Esophagus squamous epithelium (tissue), 4 donors: Measurements from ENCODE around the gene LRP10.

Experiments used
- CTCF ChIP-seq, 6 experiments: fragments of 450-650 bp in 4 of 6; fragments of 200-600 bp in 2 of 6; sonication (generic) in 2 of 6; IDR thresholded peaks; one replicate each; pipeline ENCODE4 v1.5.1; 2016 to 2019; ENCODE audit warnings: antibody characterized with exemption in 6 of 6, mild to moderate bottlenecking in 4 of 6, moderate library complexity in 4 of 6
- POLR2A ChIP-seq, 4 donors: fragments of 450-650 bp; IDR thresholded peaks; one replicate each; pipeline ENCODE4 v1.6.1; 2017; ENCODE audit warnings: antibody characterized with exemption in 4 of 4, mild to moderate bottlenecking in 4 of 4, moderate library complexity in 3 of 4

DNA sequence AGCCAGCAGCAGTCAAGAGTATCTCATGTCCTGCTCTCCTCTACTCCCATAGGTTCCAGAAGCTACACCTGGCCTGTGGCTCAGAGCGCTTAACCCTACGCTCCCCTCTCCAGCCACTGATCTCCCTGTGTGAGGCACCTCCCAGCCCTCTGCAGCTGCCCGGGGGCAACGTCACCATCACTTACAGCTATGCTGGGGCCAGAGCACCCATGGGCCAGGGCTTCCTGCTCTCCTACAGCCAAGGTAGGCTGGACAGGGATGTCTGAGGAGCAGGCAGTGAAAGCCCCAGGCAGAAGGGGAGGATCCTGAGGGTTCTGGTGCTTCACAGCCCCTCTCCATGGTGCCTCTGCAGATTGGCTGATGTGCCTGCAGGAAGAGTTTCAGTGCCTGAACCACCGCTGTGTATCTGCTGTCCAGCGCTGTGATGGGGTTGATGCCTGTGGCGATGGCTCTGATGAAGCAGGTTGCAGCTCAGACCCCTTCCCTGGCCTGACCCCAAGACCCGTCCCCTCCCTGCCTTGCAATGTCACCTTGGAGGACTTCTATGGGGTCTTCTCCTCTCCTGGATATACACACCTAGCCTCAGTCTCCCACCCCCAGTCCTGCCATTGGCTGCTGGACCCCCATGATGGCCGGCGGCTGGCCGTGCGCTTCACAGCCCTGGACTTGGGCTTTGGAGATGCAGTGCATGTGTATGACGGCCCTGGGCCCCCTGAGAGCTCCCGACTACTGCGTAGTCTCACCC lies 3.6 kb downstream of the LRP10 start:
- no peak for TF ChIP-seq CTCF (IDR thresholded peaks at IDR 0.05)
- TF ChIP-seq POLR2A (IDR thresholded peaks at IDR 0.05) = no peak
